ENCODE results near the gene ALDH18A1. TPM values are rescaled to one million over a fixed set of nuclear protein-coding genes. Genes with fewer than 3 reads are reported as not detected.

The ALDH18A1 gene
- polyA plus RNA-seq, 1 experiment, result 125 TPM

DNA sequence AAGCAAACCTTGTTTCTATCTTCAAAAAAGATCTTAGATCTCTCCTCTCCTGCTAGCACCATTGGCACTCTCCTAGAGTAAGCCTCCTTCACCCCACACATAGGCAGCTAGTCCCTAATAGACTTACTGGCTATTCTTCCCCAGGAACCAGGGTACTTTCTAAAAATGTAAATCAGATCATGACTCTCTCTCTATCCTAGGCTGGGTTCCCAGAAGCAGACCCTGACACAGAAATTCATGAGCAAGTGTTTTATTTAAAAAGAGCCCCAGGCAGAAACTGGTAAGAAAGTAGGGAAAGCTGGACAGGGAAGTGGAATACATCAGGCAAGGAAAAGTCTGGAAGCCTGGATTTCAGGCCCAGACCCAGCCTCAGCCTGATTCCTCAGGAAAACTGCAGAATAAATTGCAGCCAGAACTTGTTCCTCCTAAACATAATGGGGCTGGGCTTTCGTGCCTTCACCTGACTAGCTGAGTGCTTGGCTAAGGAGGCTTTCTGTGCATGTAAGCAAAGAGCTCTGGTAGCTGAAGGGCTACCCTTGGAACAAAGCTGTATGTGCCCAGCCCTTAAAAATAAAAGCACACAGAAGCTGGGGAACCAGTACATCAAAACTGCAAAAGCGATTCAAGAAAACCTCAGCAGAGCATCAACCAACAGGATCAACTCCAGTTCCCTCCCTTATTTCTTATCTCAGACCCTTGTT lies 76.5 kb downstream of the ALDH18A1 start:
- no peaks in the 10 kb centered on the region for H3K9me3 ChIP-seq (ENCODE audit: control insufficient read depth, insufficient read depth, low read length)
- POLR2A ChIA-PET, result no interaction called here
- no peak for DNase-seq (ENCODE audit: low read depth, low spot score)
- CTCF ChIA-PET, result interaction anchor here (0.6 to 1.0 kb wide), 3 partner anchors 10 to 149 kb away, joined by 3 to 4 read pairs (median 4); no protein-coding TSS in a partner anchor
- H3K27me3 ChIP-seq (ENCODE audit: control insufficient read depth, insufficient read depth, low read length), result no peaks in the 10 kb centered on the region
- no peak overlapping the region for H3K4me3 ChIP-seq (ENCODE audit: low read depth, low read length)
- TF ChIP-seq, protein P1, sequence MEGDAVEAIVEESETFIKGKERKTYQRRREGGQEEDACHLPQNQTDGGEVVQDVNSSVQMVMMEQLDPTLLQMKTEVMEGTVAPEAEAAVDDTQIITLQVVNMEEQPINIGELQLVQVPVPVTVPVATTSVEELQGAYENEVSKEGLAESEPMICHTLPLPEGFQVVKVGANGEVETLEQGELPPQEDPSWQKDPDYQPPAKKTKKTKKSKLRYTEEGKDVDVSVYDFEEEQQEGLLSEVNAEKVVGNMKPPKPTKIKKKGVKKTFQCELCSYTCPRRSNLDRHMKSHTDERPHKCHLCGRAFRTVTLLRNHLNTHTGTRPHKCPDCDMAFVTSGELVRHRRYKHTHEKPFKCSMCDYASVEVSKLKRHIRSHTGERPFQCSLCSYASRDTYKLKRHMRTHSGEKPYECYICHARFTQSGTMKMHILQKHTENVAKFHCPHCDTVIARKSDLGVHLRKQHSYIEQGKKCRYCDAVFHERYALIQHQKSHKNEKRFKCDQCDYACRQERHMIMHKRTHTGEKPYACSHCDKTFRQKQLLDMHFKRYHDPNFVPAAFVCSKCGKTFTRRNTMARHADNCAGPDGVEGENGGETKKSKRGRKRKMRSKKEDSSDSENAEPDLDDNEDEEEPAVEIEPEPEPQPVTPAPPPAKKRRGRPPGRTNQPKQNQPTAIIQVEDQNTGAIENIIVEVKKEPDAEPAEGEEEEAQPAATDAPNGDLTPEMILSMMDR (IDR thresholded peaks at IDR 0.05; ENCODE audit: low read depth, low read length), result no peak
- H3K27ac ChIP-seq (ENCODE audit: low read depth, low read length), result no peak overlapping the region

DNA sequence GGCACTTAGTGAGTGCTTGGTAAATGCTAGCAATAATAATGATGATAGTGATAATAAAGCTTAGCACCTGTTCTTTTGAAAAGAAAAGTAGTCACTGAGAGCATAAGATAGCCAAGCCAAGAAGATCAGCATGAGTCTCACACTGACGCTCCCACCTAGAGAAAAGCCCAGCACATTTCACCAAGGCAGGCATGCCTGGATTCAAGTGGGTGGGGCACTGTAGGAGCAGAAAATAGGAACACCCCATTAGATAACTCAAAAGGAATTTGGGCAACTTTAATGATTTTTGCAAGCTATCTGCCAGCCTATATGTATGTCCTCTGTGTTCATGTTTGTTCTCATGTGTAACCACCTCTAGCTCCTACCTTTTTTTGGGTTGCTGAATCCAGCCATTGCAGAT lies 77.2 kb downstream of the ALDH18A1 start:
- no peak for DNase-seq (ENCODE audit: low read depth, low spot score)
- TF ChIP-seq, protein P1 (IDR thresholded peaks at IDR 0.05; ENCODE audit: low read depth, low read length), result no peak
- POLR2A ChIA-PET, result no interaction called here
- no peak overlapping the region for H3K4me3 ChIP-seq (ENCODE audit: low read depth, low read length)
- H3K27ac ChIP-seq (ENCODE audit: low read depth, low read length), result no peak overlapping the region
- CTCF ChIA-PET, result interaction anchor here (0.8 to 1.0 kb wide), 2 partner anchors 19 to 148 kb away, joined by 3 to 4 read pairs; no protein-coding TSS in a partner anchor
- H3K9me3 ChIP-seq (ENCODE audit: control insufficient read depth, insufficient read depth, low read length), result no peaks in the 10 kb centered on the region
- no peaks in the 10 kb centered on the region for H3K27me3 ChIP-seq (ENCODE audit: control insufficient read depth, insufficient read depth, low read length)

DNA sequence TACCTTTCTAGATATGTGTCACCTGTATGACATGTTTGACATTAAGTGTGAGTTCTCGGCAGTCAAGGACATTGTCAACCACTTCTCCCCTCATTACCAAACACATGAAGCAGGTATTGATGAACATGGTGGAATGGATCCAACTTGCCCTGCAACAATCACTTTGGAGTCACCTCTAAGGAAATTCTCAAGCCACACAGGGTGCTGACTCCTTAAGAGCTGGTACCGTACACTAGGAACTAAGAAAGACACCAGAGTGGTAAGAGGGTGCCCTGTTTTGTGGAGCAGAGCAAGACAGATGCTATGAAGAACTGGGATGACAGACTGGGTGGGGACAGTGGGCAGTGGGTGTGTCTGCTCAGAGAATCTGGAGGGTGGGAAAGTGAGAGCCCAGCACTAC lies 77.9 kb downstream of the ALDH18A1 start:
- ChIA-PET CTCF (interaction anchor here (1.0 kb wide), 1 partner anchor 20 kb away, joined by 4 read pairs; no protein-coding TSS in a partner anchor), POLR2A (no interaction called here)
- Histone ChIP-seq H3K27me3 (ENCODE audit: control insufficient read depth, insufficient read depth, low read length) (no peaks in the 10 kb centered on the region), H3K4me3 (ENCODE audit: low read depth, low read length) (no peak overlapping the region), H3K9me3 (ENCODE audit: control insufficient read depth, insufficient read depth, low read length) (no peaks in the 10 kb centered on the region), H3K27ac (ENCODE audit: low read depth, low read length) (no peak overlapping the region)
- TF ChIP-seq, protein P1 (IDR thresholded peaks at IDR 0.05; ENCODE audit: low read depth, low read length), result no peak
- DNase-seq (ENCODE audit: low read depth, low spot score), result no peak

DNA sequence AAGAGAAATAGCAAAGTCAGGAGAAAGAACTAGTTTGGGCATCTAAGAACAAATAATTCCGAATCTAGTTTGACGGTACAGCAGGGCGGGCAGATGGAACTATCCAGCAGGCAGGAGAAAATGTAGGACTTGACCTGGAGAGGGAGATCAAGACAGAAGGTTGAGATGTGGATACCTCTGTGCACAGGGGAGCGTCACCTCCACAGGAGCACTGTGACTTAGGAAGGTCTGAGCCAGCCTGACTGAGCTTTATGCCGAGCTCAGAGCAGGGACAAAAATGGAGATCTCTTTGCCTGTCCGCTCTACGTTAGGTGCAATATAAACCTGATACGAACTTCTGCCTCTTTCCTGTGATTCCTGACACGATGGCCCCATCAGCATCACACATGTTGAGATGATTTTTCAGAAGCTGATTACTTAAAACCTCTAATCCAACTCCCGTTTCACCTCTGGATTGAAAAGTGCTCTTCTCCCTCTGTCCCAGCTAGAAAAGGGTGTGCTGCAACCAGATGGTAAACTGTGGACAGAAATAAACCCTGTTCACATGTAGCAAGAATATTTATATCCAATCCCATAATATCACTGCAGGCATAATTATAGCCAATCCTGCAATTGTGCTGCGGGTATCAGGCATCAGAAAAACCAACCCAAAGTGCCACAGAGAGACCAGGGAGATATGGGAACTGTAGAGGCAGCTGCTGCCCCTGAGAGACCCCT lies 81.7 kb downstream of the ALDH18A1 start:
- no peak overlapping the region for H3K4me3 ChIP-seq (ENCODE audit: low read depth, low read length)
- H3K27me3 ChIP-seq (ENCODE audit: control insufficient read depth, insufficient read depth, low read length), result peaks cover 5% of the 10 kb centered on the region
- no peak overlapping the region for H3K27ac ChIP-seq (ENCODE audit: low read depth, low read length)
- ChIA-PET CTCF (interaction anchor here (1.2 to 1.5 kb wide), 2 partner anchors 129 to 144 kb away, joined by 3 to 4 read pairs; no protein-coding TSS in a partner anchor), POLR2A (no interaction called here)
- no peaks in the 10 kb centered on the region for H3K9me3 ChIP-seq (ENCODE audit: control insufficient read depth, insufficient read depth, low read length)
- TF ChIP-seq, protein P1 (IDR thresholded peaks at IDR 0.05; ENCODE audit: low read depth, low read length), result no peak
- no peak for DNase-seq (ENCODE audit: low read depth, low spot score)

Data from AG04450 (cell line).